Spinal cord (tissue), 10 donors: Measurements from ENCODE around the gene ATRN. TPM values are rescaled to one million over a fixed set of nuclear protein-coding genes. Genes with fewer than 3 reads are reported as not detected.
"Not testable (repeated sequence)": the region's sequence is repeated elsewhere in the genome, so short reads cannot be mapped to it uniquely, and the experiment has no call there.

Experiments used
- DNase-seq, 6 donors: peaks; one replicate each; pipeline versions ENCODE4 v3.0.0 to v3.0.0-alpha.2; 2013 to 2015; ENCODE audit warnings: low spot score in 6 of 6, low read depth in 4 of 6
- H3K27ac ChIP-seq: one replicate; pipeline ENCODE4 v1.5.1; 2013; ENCODE audit warnings: low read depth, low read length, control low read depth
- H3K27me3 ChIP-seq: one replicate; pipeline ENCODE4 v1.6.1; 2013; ENCODE audit warnings: low read length; ENCODE audit not compliant: control insufficient read depth, insufficient read depth
- H3K36me3 ChIP-seq: one replicate; pipeline ENCODE4 v1.6.1; 2013; ENCODE audit warnings: low read length; ENCODE audit not compliant: control insufficient read depth, insufficient read depth
- H3K4me1 ChIP-seq: one replicate; pipeline ENCODE4 v1.6.1; 2013; ENCODE audit warnings: low read length; ENCODE audit not compliant: control insufficient read depth, insufficient read depth
- H3K4me3 ChIP-seq: one replicate; pipeline ENCODE4 v1.5.1; 2013; ENCODE audit warnings: low read depth, low read length, control low read depth
- H3K9me3 ChIP-seq: one replicate; pipeline ENCODE4 v1.6.1; 2013; ENCODE audit warnings: low read length; ENCODE audit not compliant: control insufficient read depth, insufficient read depth
- WGBS: methylation state at CpG from one replicate; pipeline ENCODE4 v1.1.5; 2013; ENCODE audit warnings: missing lambda C conversion rate; ENCODE audit not compliant: insufficient coverage; 5-methylcytosine and 5-hydroxymethylcytosine counted together
- polyA plus RNA-seq, 2 donors: library from polyadenylated mRNA; unstranded; fragments of 120-200 nt; gene quantifications; one replicate each; pipeline ENCODE4 v1.2.1, GENCODE V29; 2013; ENCODE audit not compliant: insufficient read length in 2 of 2
- total RNA-seq, 2 donors: library from RNA; depleted of rRNA in 1 of 2; stranded (reverse); fragments of 120-200 nt in 1 of 2; fragments of >200 nt in 1 of 2; gene quantifications; one replicate each; pipeline versions ENCODE4 v1.2.3 to v1.2.4, GENCODE V29; 2013 to 2014
- donor health status: healthy.

The ATRN gene
- total and polyA plus RNA-seq, 4 donors, result 40.1 to 64.2 (median 46.5) TPM

GRCh38 chr20:3461911-3462677 is 8.7 kb upstream of the ATRN start:
- Histone ChIP-seq H3K9me3 (peaks cover 1% of the 10 kb centered on the region), H3K27me3 (peaks cover 3% of the 10 kb centered on the region), H3K4me1 (peaks cover 10% of the 10 kb centered on the region), H3K36me3 (no peaks in the 10 kb centered on the region), H3K27ac (no peak overlapping the region), H3K4me3 (no peak overlapping the region)
- DNase-seq, result no peak
- 91% methylated on average over 9 of the region's 11 CpGs for WGBS

- Histone ChIP-seq H3K4me3 (no peak overlapping the region), H3K4me1 (peaks cover 10% of the 10 kb centered on the region), H3K9me3 (peaks cover 1% of the 10 kb centered on the region), H3K27me3 (peaks cover 3% of the 10 kb centered on the region), H3K27ac (no peak overlapping the region), H3K36me3 (no peaks in the 10 kb centered on the region)
- DNase-seq, result no peak
- 83% methylated on average over 3 of the region's 4 CpGs for WGBS
Measured at GRCh38 chr20:3464166-3464565, 6.7 kb upstream of the ATRN start.

- Histone ChIP-seq H3K36me3 (no peaks in the 10 kb centered on the region), H3K9me3 (peaks cover 1% of the 10 kb centered on the region), H3K27me3 (peaks cover 3% of the 10 kb centered on the region), H3K4me1 (peaks cover 13% of the 10 kb centered on the region), H3K27ac (no peak overlapping the region), H3K4me3 (no peak overlapping the region)
- DNase-seq, result no peak
- 33% methylated on average over 1 of the region's 1 CpG for WGBS
Measured at GRCh38 chr20:3465301-3465700, 5.5 kb upstream of the ATRN start.

- Histone ChIP-seq H3K4me3 (peak overlapping the region; percentile 88), H3K9me3 (no peaks in the 10 kb centered on the region), H3K36me3 (no peaks in the 10 kb centered on the region), H3K27ac (peak overlapping the region; percentile 96), H3K4me1 (peaks cover 14% of the 10 kb centered on the region), H3K27me3 (peaks cover 3% of the 10 kb centered on the region)
- 47% methylated on average over 13 of the region's 13 CpGs for whole genome bisulfite sequencing
- DNase-seq, result no peak
Measured at GRCh38 chr20:3470208-3470626, 601 bp upstream of the ATRN start.

GRCh38 chr20:3471397-3472021 is 691 bp downstream of the ATRN start:
- peaks cover 14% of the 10 kb centered on the region for H3K4me1 ChIP-seq
- no peak overlapping the region for H3K27ac ChIP-seq
- H3K4me3 ChIP-seq, result peak overlapping the region; percentile 88
- no peaks in the 10 kb centered on the region for H3K27me3 ChIP-seq
- H3K9me3 ChIP-seq, result no peaks in the 10 kb centered on the region
- under 1% methylated on average over 30 of the region's 30 CpGs for WGBS
- H3K36me3 ChIP-seq, result no peaks in the 10 kb centered on the region
- peak in 1 of 6 donors; percentile 6 for DNase-seq

GRCh38 chr20:3472105-3472504 is 1.3 kb downstream of the ATRN start:
- H3K4me1 ChIP-seq, result peaks cover 14% of the 10 kb centered on the region
- H3K27me3 ChIP-seq, result no peaks in the 10 kb centered on the region
- no peak overlapping the region for H3K27ac ChIP-seq
- H3K4me3 ChIP-seq, result peak overlapping the region; percentile 88
- no peak for DNase-seq
- WGBS, result 59% methylated on average over 2 of the region's 3 CpGs
- no peaks in the 10 kb centered on the region for H3K36me3 ChIP-seq
- no peaks in the 10 kb centered on the region for H3K9me3 ChIP-seq

- 93% methylated on average over 6 of the region's 6 CpGs for WGBS
- no peak for DNase-seq
- Histone ChIP-seq H3K27me3 (no peaks in the 10 kb centered on the region), H3K36me3 (no peaks in the 10 kb centered on the region), H3K9me3 (no peaks in the 10 kb centered on the region), H3K4me3 (no peak overlapping the region), H3K4me1 (peaks cover 14% of the 10 kb centered on the region), H3K27ac (no peak overlapping the region)
Measured at GRCh38 chr20:3473324-3473723, 2.5 kb downstream of the ATRN start.

- H3K27ac ChIP-seq, result no peak overlapping the region
- WGBS, result 100% methylated on average over 1 of the region's 1 CpG
- no peaks in the 10 kb centered on the region for H3K27me3 ChIP-seq
- no peak for DNase-seq
- H3K4me1 ChIP-seq, result peaks cover 14% of the 10 kb centered on the region
- no peaks in the 10 kb centered on the region for H3K9me3 ChIP-seq
- H3K4me3 ChIP-seq, result no peak overlapping the region
- no peaks in the 10 kb centered on the region for H3K36me3 ChIP-seq
Measured at GRCh38 chr20:3473944-3474343, 3.1 kb downstream of the ATRN start.

GRCh38 chr20:3477003-3477860 is 6.4 kb downstream of the ATRN start:
- H3K27me3 ChIP-seq, H3K4me3 ChIP-seq, H3K9me3 ChIP-seq, H3K27ac ChIP-seq, DNase-seq, H3K36me3 ChIP-seq, H3K4me1 ChIP-seq: not testable (repeated sequence)
- 100% methylated on average over 1 of the region's 1 CpG for WGBS
